ENCODE measurements around the gene TSPAN10.

The TSPAN10 gene

DNA sequence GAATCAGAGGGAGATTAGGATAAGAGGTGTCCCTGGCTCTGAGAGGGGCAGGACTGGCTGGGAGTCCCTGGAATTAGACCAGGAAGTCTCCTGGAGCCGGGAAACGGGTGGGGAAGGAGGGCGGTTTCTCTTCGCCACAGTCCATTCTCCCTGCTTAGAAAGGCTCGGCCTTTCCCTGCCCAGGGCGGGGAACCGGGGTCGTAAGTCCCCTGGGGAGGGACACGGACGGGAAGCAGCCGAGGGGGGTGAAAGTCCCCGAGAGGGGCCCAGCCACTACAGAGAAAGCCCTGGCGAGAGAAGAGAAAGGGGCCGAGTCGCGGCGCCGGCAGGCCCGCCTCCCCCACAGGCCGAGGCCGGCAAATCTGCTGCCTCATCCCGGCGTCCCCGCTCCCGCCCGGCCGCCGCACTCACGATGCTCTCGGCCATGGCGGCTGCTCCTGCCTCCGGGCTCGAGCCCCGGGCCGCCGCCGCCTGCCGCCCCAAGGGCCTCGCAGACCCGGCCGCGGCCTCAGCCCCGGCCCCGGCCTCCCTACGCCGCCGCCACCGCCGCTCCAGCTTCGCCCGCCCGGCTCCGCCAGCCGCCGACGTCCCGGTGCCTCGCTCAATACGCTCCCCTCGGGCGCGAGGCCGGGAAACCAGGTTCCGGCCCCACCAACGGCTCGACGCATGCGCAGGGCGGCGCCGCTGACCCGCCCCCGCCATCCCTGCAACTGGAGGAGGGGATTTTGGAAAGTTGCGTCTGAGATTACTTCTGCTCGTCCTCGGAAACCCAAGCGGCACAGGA lies at the start of gene TSPAN10, which contains the start of gene NPLOC4:
Gene TSPAN10, plus strand, starts transcription at position 692 of the 784 bp plus-strand sequence. CDS start 5,217 bp downstream, outside the sequence.
Gene NPLOC4, minus strand, starts transcription at position 608 of the 784 bp plus-strand sequence. Its CDS starts 182 bp downstream, at position 426.
- TF ChIP-seq YY1 (IDR thresholded peaks at IDR 0.05; ENCODE audit: low read depth) (peak; percentile 76; the same call in 1 of the 2 replicates), EP300 (IDR thresholded peaks at IDR 0.05; ENCODE audit: borderline replicate concordance) (peak; percentile 45; the same call in 1 of the 2 replicates), NFIC (IDR thresholded peaks at IDR 0.05) (peak; percentile 45; the same call in 1 of the 2 replicates), ZBTB7A (IDR thresholded peaks at IDR 0.05; ENCODE audit: low read depth) (no peak), CREB1 (IDR thresholded peaks at IDR 0.05; ENCODE audit: low read depth) (peak; percentile 27; the same call in 1 of the 2 replicates), TEAD4 (IDR thresholded peaks at IDR 0.05) (0 out of 2 replicates have a peak, but pooled peaks have one; percentile 17), RAD21 (IDR thresholded peaks at IDR 0.05; ENCODE audit: low read depth) (no peak), TAF1 (IDR thresholded peaks at IDR 0.05; ENCODE audit: low read depth) (peak; percentile 99), EGR1 (IDR thresholded peaks at IDR 0.05) (peak; percentile 98), TCF12 (IDR thresholded peaks at IDR 0.05; ENCODE audit: low read depth) (peak; percentile 76; the same call in 1 of the 2 replicates)
- TF ChIP-seq, protein P1, sequence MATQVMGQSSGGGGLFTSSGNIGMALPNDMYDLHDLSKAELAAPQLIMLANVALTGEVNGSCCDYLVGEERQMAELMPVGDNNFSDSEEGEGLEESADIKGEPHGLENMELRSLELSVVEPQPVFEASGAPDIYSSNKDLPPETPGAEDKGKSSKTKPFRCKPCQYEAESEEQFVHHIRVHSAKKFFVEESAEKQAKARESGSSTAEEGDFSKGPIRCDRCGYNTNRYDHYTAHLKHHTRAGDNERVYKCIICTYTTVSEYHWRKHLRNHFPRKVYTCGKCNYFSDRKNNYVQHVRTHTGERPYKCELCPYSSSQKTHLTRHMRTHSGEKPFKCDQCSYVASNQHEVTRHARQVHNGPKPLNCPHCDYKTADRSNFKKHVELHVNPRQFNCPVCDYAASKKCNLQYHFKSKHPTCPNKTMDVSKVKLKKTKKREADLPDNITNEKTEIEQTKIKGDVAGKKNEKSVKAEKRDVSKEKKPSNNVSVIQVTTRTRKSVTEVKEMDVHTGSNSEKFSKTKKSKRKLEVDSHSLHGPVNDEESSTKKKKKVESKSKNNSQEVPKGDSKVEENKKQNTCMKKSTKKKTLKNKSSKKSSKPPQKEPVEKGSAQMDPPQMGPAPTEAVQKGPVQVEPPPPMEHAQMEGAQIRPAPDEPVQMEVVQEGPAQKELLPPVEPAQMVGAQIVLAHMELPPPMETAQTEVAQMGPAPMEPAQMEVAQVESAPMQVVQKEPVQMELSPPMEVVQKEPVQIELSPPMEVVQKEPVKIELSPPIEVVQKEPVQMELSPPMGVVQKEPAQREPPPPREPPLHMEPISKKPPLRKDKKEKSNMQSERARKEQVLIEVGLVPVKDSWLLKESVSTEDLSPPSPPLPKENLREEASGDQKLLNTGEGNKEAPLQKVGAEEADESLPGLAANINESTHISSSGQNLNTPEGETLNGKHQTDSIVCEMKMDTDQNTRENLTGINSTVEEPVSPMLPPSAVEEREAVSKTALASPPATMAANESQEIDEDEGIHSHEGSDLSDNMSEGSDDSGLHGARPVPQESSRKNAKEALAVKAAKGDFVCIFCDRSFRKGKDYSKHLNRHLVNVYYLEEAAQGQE (IDR thresholded peaks at IDR 0.05; ENCODE audit: low read depth) = no peak; the same call in 1 of the 2 replicates
- TF ChIP-seq, protein P2, sequence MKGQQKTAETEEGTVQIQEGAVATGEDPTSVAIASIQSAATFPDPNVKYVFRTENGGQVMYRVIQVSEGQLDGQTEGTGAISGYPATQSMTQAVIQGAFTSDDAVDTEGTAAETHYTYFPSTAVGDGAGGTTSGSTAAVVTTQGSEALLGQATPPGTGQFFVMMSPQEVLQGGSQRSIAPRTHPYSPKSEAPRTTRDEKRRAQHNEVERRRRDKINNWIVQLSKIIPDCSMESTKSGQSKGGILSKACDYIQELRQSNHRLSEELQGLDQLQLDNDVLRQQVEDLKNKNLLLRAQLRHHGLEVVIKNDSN (IDR thresholded peaks at IDR 0.05) = peak; percentile 66
- TF ChIP-seq, protein P3, sequence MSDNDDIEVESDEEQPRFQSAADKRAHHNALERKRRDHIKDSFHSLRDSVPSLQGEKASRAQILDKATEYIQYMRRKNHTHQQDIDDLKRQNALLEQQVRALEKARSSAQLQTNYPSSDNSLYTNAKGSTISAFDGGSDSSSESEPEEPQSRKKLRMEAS (IDR thresholded peaks at IDR 0.05) = peak; percentile 65

DNA sequence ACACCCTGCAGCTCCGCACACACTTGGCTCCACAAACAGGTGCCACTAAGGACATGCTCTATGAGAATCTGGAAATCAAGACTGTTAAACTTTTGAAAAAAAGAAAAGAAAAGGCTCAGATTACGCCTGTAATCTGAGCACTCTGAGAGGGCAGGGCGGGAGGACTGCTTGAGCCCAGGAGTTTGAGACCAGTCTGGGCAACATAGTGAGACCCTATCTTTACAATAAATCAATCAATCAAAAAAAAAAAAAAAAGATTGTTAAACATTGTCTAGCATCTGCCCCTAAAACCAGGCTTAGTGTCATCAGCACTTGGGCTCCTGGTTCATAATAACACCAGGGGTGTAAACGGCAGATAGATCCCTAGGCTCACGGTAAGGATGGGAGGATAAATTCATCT lies 47.4 kb upstream of the TSPAN10 start:
- no peak for TF ChIP-seq TEAD4 (IDR thresholded peaks at IDR 0.05)
- no peak for TF ChIP-seq TAF1 (IDR thresholded peaks at IDR 0.05; ENCODE audit: low read depth)
- TF ChIP-seq EP300 (IDR thresholded peaks at IDR 0.05; ENCODE audit: borderline replicate concordance) = no peak
- TF ChIP-seq, protein P1 (IDR thresholded peaks at IDR 0.05; ENCODE audit: low read depth) = no peak
- no peak for TF ChIP-seq RAD21 (IDR thresholded peaks at IDR 0.05; ENCODE audit: low read depth)
- TF ChIP-seq FOXM1 (IDR thresholded peaks at IDR 0.05; ENCODE audit: borderline replicate concordance, low read depth) = no peak
- TF ChIP-seq CEBPB (IDR thresholded peaks at IDR 0.05) = no peak
- TF ChIP-seq, protein P3 (IDR thresholded peaks at IDR 0.05) = no peak
- TF ChIP-seq, protein P2 (IDR thresholded peaks at IDR 0.05) = no peak
- no peak for TF ChIP-seq CREB1 (IDR thresholded peaks at IDR 0.05; ENCODE audit: low read depth)

DNA sequence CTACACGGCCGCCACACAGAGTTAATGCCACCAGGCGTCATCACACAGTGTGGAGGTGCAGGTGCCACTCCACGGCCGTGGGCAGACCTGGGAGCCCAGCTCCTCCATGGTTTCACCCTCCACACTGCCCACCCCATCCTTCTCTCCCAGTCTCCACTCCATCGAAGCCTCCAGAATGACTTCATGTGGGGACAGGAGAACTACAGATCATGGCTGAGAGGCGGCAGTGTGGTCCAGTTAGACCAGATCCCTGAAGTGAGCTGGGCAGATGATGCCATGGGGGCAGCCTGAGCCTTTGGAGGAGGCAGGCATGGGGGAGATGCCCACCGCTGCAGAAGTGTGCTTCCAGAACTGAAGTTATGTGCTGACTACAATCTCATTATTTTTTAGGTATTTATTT lies 46.9 kb upstream of the TSPAN10 start:
- TF ChIP-seq YY1 (IDR thresholded peaks at IDR 0.05; ENCODE audit: low read depth) (no peak), EP300 (IDR thresholded peaks at IDR 0.05; ENCODE audit: borderline replicate concordance) (no peak), TAF1 (IDR thresholded peaks at IDR 0.05; ENCODE audit: low read depth) (no peak), NFIC (IDR thresholded peaks at IDR 0.05) (no peak), TEAD4 (IDR thresholded peaks at IDR 0.05) (no peak)
- TF ChIP-seq, protein P1 (IDR thresholded peaks at IDR 0.05; ENCODE audit: low read depth) = no peak
- TF ChIP-seq, protein P3 (IDR thresholded peaks at IDR 0.05) = no peak

DNA sequence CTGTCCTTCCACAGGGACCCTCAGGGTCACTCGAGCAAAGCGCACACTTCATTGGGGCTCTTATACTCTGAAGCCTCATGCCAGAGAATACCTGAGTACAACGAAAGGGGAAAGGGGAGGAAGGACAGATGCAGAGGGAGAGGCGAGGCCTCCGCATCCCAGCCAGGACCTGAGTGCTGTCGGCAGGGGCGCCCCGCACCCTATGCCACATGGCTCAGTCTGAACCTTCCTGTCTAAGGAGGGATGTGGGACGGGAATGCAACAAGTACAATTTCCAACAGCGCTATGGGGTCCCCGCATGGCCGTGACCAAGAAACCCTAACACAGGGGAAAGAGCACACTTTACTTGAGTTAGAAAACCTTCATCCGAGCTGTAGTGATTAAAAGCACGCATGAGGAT lies 45.0 kb upstream of the TSPAN10 start:
- no peak for TF ChIP-seq TCF12 (IDR thresholded peaks at IDR 0.05; ENCODE audit: low read depth)
- no peak for TF ChIP-seq EGR1 (IDR thresholded peaks at IDR 0.05)
- TF ChIP-seq, protein P2 (IDR thresholded peaks at IDR 0.05) = no peak
- no peak for TF ChIP-seq TAF1 (IDR thresholded peaks at IDR 0.05; ENCODE audit: low read depth)
- TF ChIP-seq YY1 (IDR thresholded peaks at IDR 0.05; ENCODE audit: low read depth) = no peak
- TF ChIP-seq FOXM1 (IDR thresholded peaks at IDR 0.05; ENCODE audit: borderline replicate concordance, low read depth) = no peak
- no peak for TF ChIP-seq TEAD4 (IDR thresholded peaks at IDR 0.05)
- TF ChIP-seq, protein P1 (IDR thresholded peaks at IDR 0.05; ENCODE audit: low read depth) = no peak
- TF ChIP-seq ZBTB7A (IDR thresholded peaks at IDR 0.05; ENCODE audit: low read depth) = no peak
- TF ChIP-seq NFIC (IDR thresholded peaks at IDR 0.05) = no peak
- TF ChIP-seq CEBPB (IDR thresholded peaks at IDR 0.05) = no peak
- no peak for TF ChIP-seq RAD21 (IDR thresholded peaks at IDR 0.05; ENCODE audit: low read depth)
